Stimulated activated CD4-positive, alpha-beta T cell treated with anti-CD3 and anti-CD28 coated beads, Interleukin-1b, Interleukin-23, amount 100 ng/mL, for 1 hour (primary cell): ENCODE measurements around the gene LAMB4.

ENCODE experiments used
- DNase-seq, 2 donors: peaks; one replicate each; pipeline ENCODE4 v3.0.0-alpha.2; 2020; ENCODE audit warnings: low read depth in 2 of 2

LAMB4 gene

GRCh38 chr7:108112683-108113082 lies 17.5 kb downstream of the LAMB4 start:
- DNase-seq: no peak

- DNase-seq: no peak
Measured at GRCh38 chr7:108109221-108109908, 20.8 kb downstream of the LAMB4 start.

- DNase-seq: no peak
Measured at GRCh38 chr7:108108131-108108530, 22.0 kb downstream of the LAMB4 start.

- DNase-seq: no peak
Measured at GRCh38 chr7:108104324-108104723, 25.8 kb downstream of the LAMB4 start.

- DNase-seq: no peak
Measured at GRCh38 chr7:108103558-108104298, 26.4 kb downstream of the LAMB4 start.

- no peak for DNase-seq
Measured at GRCh38 chr7:108102671-108103312, 27.4 kb downstream of the LAMB4 start.

GRCh38 chr7:108101759-108102158 lies 28.4 kb downstream of the LAMB4 start:
- no peak for DNase-seq

- DNase-seq: no peak
Measured at GRCh38 chr7:108099713-108100112, 30.4 kb downstream of the LAMB4 start.

GRCh38 chr7:108097703-108098102 lies 32.5 kb downstream of the LAMB4 start:
- DNase-seq: no peak

GRCh38 chr7:108096996-108097395 lies 33.2 kb downstream of the LAMB4 start:
- DNase-seq: no peak

- no peak for DNase-seq
Measured at GRCh38 chr7:108094933-108095710, 35.0 kb downstream of the LAMB4 start.

- no peak for DNase-seq
Measured at GRCh38 chr7:108094346-108094745, 35.8 kb downstream of the LAMB4 start.

- no peak for DNase-seq
Measured at GRCh38 chr7:108093851-108094331, 36.3 kb downstream of the LAMB4 start.

- DNase-seq: no peak
Measured at GRCh38 chr7:108093341-108093740, 36.8 kb downstream of the LAMB4 start.

- DNase-seq: no peak
Measured at GRCh38 chr7:108091461-108091831, 38.7 kb downstream of the LAMB4 start.

GRCh38 chr7:108090791-108091460 lies 39.2 kb downstream of the LAMB4 start:
- no peak for DNase-seq

GRCh38 chr7:108089381-108089780 lies 40.8 kb downstream of the LAMB4 start:
- DNase-seq: no peak

GRCh38 chr7:108088729-108089128 lies 41.4 kb downstream of the LAMB4 start:
- DNase-seq: no peak

- no peak for DNase-seq
Measured at GRCh38 chr7:108087778-108088177, 42.4 kb downstream of the LAMB4 start.

- no peak for DNase-seq
Measured at GRCh38 chr7:108086962-108087361, 43.2 kb downstream of the LAMB4 start.

- DNase-seq: no peak
Measured at GRCh38 chr7:108086546-108086945, 43.6 kb downstream of the LAMB4 start.
